GM21423 (cell line): ENCODE results near the gene ZNF487.
A peak's percentile ranks its signal among the peaks of the same experiment; 100 is the strongest.
"Not testable (repeated sequence)": the region's sequence is repeated elsewhere in the genome, so short reads cannot be mapped to it uniquely, and the experiment has no call there.

Experiments
- ATAC-seq: cut with Tn5 transposase; IDR thresholded peaks from one replicate; pipeline ENCODE4 v1.9.1; 2021; ENCODE audit warnings: mild to moderate bottlenecking, moderate library complexity; ENCODE audit not compliant: unreplicated experiment

Gene ZNF487

GRCh38 chr10:43436291-43437140, at the start of gene ZNF487:
ZNF487 (plus strand) TSS chr10:43437111; CDS start chr10:43475814, 38,703 bp downstream.
- peak; percentile 97 for ATAC-seq

DNA sequence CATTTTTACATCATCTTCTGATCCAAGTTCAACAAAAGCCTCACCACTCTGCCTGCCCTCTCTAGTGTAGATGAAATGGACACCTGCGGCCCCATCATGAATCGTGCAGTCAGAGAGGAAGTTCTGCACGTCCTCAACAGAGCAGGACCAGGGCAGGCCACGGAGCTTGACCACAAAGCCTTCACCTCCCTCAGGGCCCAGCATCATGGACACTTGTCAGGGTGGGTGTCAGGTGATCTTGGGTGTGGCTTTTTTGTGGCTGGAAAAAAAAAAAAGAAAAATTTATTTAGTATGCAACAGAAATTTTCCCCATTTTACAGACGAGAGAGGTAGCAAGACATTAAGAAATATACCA, 49.3 kb upstream of the ZNF487 start:
- ATAC-seq: no peak

- ATAC-seq: no peak
Measured at GRCh38 chr10:43389867-43390266, 47.0 kb upstream of the ZNF487 start.

GRCh38 chr10:43390333-43390732, 46.6 kb upstream of the ZNF487 start:
- ATAC-seq: no peak

- ATAC-seq: no peak
Measured at GRCh38 chr10:43390759-43391158, 46.2 kb upstream of the ZNF487 start.

DNA sequence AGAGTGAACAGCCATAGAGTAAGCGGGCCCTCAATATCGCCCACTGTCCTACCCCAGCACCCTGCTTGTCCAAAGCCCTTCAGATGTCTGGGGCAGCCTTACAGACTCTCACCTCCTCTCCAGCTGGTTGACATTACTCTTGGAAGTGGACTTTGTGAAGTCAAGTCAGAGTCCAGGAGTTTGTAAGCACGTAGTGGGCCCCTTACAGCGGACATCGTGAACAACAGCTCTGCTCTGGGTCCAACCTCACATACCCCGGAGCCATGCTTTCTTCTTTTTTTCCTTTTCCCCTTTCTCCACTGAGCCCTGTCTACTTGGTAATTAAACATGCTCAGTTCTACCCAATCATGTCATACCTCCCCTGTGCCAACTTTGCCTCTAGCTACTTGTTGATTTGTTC, 45.4 kb upstream of the ZNF487 start:
- no peak for ATAC-seq

DNA sequence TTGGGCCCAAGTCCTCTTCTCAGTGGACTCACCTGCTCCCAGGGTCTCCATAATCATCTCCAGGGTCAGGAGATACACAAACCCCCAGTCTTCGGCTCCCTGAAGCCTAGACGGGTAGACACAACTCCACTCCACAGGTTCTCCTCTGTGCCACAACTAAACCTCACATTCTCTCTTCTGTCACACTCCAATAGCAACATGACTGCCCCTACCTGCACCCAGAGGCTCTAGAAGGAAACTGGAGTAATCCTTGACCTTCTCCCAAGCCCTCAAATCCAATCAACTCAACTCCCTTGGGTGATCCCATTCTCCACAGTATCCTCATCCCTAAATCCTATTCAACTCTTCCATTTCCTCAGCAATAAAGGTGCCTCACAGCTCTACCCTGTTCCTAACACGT, 44.2 kb upstream of the ZNF487 start:
- no peak for ATAC-seq

DNA sequence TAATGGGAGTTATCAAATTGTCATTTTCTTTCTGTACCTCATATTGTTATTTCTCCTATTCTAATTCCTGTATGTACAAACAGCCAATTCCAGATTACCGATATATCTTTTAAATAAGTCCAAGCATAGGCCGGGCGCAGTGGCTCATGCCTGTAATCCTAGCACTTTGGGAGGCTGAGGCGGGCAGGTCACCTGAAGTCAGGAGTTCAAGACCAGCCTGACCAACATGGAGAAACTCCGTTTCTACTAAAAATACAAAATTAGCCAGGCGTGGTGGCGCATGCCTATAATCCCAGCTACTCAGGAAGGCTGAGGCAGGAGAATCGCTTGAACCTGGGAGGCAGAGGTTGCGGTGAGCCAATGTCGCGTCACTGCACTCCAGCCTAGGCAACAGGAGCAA, 43.7 kb upstream of the ZNF487 start:
- not testable (repeated sequence) for ATAC-seq

DNA sequence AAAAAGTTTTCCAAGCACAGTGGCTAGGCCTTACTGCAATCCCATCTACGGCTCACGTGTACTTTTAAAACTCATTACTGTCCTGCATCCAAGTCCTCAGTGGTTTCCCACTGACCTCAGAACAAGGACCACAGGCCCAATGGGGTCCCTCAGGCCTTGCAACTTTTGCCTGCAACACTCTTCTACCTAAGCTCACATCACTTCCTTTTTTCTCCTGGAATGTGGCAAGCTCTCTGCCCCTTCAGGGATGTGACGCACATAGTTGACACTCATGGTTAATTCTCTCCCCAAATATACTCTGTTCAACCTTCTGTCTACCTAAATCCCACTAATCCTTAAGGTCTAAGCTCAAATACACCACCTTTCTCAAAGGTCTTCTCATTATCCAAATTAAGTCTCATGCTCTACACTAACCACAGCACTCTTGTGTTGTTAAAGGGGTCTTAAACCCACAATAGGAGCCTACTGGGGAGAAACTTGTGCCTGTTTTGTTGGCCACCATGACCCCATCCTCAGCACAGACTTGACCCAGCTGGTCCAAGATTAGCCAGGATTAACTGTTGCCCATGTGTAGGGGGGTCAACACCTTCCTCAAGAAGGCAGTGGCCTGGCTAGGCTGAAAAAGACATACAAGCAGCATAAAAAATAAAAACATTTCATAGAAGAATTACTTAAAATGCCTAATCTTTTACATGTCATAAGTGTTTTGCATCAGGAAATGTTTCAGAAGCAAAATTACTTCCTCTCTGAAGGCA, 43.1 kb upstream of the ZNF487 start:
- ATAC-seq: no peak

- no peak for ATAC-seq
Measured at GRCh38 chr10:43394868-43395267, 42.0 kb upstream of the ZNF487 start.

DNA sequence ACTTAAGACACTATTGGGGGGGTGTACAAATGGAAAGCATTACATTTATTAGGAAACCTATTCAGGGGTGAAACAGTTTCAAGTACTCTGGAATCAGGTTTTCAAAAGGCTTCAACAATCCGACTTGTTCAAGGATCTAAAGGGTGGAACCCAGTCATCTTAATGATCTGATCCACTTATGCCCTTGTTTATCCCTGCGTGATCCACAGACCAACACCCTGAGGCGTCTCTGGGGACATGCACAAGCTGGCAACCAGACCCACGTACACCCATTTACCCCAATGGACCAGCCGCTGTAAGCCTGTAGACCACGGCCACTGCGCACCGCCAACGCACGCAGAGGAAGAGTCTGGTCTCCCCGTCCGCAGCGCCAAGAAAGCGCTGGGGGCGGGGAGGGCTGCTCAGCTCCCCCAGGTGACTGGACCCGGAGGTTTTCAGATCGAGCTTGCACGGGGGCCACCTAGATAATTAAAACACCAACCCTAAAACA, 41.3 kb upstream of the ZNF487 start:
- ATAC-seq: no peak

DNA sequence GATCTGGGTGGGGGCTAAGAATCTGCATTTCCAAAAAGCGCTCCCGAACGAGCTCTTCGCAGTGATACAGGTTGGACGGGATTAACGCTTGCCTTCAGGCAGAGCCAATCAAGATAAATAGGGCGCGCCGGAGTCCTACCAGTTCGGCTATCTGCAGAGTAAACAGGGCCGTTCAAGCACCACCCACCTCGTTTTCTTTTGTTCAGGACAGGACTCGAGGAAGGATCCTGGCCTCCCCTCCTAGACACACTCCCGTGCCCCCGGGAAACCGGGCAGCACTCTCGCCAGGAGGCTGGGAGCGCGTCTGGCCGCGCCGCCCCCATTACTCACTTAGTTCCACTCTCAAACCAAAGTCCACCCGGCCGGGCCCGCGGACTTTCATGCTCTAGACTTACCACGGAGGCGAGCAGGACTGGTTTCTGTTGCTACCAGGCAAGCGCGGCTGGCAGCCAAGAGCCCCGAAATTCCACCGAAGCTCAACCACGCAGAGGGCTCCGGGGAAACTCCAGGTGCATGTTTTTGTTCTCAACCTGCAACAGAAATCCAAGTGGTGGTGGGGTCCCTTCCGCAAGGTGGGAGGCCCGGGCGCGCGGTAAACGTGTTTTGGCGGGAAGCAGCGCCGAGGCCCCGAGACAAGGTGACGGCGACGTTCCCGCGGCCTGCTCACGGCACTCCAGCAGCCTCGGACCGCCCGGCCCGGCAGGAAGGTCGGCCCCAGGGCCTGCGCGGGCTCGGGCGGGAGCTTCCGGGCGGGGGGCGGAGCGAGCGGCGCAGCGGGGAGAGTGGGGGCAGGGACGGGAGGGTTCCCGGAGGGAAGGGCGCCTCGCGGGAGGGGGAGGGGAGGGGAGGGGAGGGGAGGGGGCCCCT, 40.6 kb upstream of the ZNF487 start:
- ATAC-seq: peak; percentile 48

DNA sequence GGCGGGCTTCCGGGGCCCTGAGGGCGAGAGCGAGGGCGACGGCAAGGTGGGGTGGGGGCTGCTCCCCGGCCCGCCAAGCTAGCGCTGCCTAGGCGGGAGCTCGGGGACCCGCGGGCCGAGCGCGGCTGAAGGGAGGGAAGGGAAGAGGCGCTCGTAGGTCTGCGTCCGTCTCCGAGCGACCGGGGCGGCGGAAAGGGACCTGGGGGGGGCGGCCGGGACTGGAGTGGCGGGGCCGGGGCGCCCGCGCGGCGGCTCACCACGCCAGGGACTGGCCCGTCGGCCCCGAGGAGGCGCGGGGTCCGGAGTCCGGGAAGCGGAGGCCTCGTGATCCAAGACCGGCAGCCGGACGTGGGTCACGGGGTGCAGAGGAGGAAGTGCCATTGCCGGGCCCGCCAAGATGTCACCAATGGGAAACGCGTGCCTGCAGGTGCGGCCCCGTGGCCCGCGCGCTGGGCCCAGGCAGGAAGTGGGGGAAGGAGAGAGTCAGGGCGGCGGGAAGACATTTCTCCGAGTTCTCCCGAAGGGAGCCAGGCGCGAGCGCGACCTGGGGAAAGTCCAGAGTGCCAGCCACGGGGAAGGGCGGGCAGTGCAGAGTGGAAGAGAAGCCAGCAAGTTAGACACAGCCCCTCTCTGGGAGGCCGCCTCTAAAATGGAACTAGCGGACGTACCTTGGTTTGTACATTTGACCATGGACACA, 39.8 kb upstream of the ZNF487 start:
- ATAC-seq: peak; percentile 86

- no peak for ATAC-seq
Measured at GRCh38 chr10:43398939-43399319, 38.0 kb upstream of the ZNF487 start.

- ATAC-seq: no peak
Measured at GRCh38 chr10:43399320-43400310, 37.3 kb upstream of the ZNF487 start.

DNA sequence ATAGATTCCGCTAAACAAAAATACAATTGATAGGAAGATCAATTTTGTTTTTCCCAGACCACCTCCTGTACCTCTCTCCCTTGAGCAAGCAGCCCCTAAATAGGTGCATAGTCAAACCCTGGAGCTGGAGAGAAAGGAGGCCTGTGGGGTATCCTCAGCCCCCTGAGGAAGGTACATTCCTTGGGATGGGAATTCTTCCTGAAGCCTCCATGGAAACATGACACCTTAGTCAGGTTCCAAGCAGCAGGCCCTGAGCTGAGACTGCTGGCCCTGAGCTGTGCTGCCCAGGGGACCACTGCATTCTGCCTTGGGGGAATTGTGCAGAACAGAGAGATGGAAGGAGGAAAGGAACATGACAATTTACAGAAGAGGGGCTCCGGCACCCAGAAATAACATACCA, 35.3 kb upstream of the ZNF487 start:
- no peak for ATAC-seq

DNA sequence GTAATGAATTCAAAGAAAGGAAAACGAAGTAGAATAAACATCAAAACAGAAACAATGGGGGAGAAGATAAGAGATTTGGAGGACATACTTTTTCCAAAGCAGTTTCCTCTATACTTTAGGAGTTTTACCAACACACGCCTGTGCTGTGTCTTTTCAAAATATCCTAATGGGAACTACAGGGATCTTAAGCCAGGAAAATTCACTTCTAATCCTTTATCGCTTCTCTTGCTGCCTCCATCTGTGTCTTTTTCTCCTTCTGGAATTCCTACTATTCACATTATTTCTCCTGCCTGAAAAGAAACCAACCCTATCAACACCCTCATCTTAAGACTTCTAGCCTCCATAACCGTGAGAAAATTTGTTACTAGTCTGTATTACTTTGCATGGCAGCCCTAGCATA, 34.7 kb upstream of the ZNF487 start:
- no peak for ATAC-seq

DNA sequence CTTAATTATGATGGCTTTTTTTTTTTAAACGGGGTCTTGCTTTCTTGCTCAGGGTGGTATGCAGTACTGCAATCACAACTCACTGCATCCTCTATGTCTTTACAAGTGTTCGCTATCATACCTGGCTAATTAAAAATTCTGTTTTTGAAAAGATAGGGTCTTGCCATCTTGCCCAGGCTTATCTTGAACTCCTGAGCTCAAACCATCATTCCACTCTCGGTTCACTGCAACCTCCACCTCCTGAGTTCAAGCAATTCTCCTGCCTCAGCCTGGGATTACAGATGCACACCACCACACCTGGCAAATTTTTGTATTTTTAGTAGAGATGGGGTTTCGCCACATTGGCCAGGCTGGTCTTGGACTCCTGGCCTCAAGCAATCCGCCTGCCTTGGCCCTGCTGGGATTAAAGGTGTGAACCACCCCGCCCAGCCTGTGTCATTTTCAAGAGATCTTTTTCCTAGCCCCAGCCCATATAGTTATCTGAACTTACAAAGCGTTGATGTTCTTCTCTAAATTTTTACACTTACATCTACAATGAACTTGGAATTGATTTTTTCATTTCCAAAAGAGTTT, 33.9 kb upstream of the ZNF487 start:
- no peak for ATAC-seq
